Endothelial cell of umbilical vein (primary cell): ENCODE data around the gene TBC1D25. TPM values are rescaled to one million over a fixed set of nuclear protein-coding genes. Genes with fewer than 3 reads are reported as not detected.

Experiments
- BruUV-seq: library from RNA; stranded (reverse); fragments of 400-500 nt; replicated peaks from 2 replicates; lab custom pipeline; 2021; lab: Mats Ljungman, UMichigan
- CTCF ChIA-PET: fragments of 300-600, 350-600 bp; sonication (Branson Sonifier 250); formaldehyde crosslinking; loops from one replicate; lab custom pipeline; 2021; ENCODE audit warnings: antibody characterized with exemption, inconsistent platforms; lab: Charles Lee
- POLR2A ChIA-PET: fragments of 300-600, 350-600 bp; sonication (Branson Sonifier 250); formaldehyde crosslinking; loops from one replicate; lab custom pipeline; 2021; ENCODE audit warnings: antibody characterized with exemption, inconsistent platforms; lab: Charles Lee
- DNase-seq: peaks from one replicate; pipeline ENCODE4 v3.0.0-alpha.2; 2011; ENCODE audit warnings: low read depth, low spot score
- FAIRE-seq: peaks from 2 replicates; lab custom pipeline; 2011; peaks lifted over from hg19 to GRCh38; lab: Jason Lieb, UNC
- H2AFZ ChIP-seq: 2 replicates; pipeline ENCODE4 v1.6.0; 2012; ENCODE audit warnings: low read depth, low read length, control low read depth, inconsistent platforms
- H3K27ac ChIP-seq: 2 replicates; pipeline ENCODE4 v1.5.1; 2011; ENCODE audit warnings: low read depth, mild to moderate bottlenecking, control low read depth, low read length, moderate library complexity; ENCODE audit not compliant: insufficient read depth
- H3K27me3 ChIP-seq, 2 experiments: 2 replicates each; pipeline versions ENCODE4 v1.6.0 to v1.6.1; 2011; ENCODE audit warnings: low read length in 2 of 2, mixed read lengths in 1 of 2; ENCODE audit not compliant: control insufficient read depth in 2 of 2, insufficient read depth in 2 of 2
- H3K36me3 ChIP-seq, 2 experiments: 2 replicates in 1 of 2; 3 replicates in 1 of 2; pipeline ENCODE4 v1.5.1; 2011; ENCODE audit warnings: low read length in 2 of 2, mild to moderate bottlenecking in 1 of 2, moderate library complexity in 1 of 2; ENCODE audit not compliant: control insufficient read depth in 2 of 2, insufficient read depth in 2 of 2; ENCODE audit errors: extremely low read depth in 1 of 2
- H3K4me1 ChIP-seq: 3 replicates; pipeline ENCODE4 v1.5.1; 2011; ENCODE audit warnings: mild to moderate bottlenecking, low read length; ENCODE audit not compliant: control insufficient read depth, insufficient read depth; ENCODE audit errors: extremely low read depth
- H3K4me2 ChIP-seq: 2 replicates; pipeline ENCODE4 v1.6.1; 2011; ENCODE audit warnings: low read length, control low read depth, mixed read lengths; ENCODE audit not compliant: insufficient read depth
- H3K4me3 ChIP-seq, 3 experiments: fragments of 200-600 bp in 1 of 3; sonication (generic), shearing (Covaris generic) in 1 of 3; replicated peaks in 1 of 3; 2 replicates each; pipeline ENCODE4 v1.5.1; 2011 to 2016; ENCODE audit warnings: control low read depth in 3 of 3, low read length in 3 of 3, mild to moderate bottlenecking in 2 of 3, inconsistent platforms in 1 of 3, low read depth in 1 of 3, moderate library complexity in 1 of 3; ENCODE audit not compliant: insufficient read depth in 1 of 3
- H3K79me2 ChIP-seq: 2 replicates; pipeline ENCODE4 v1.6.0; 2012; ENCODE audit warnings: low read length, inconsistent platforms; ENCODE audit not compliant: control insufficient read depth, insufficient read depth
- H3K9ac ChIP-seq: replicated peaks from 2 replicates; pipeline ENCODE3; 2011; ENCODE audit warnings: low read length, control low read depth; ENCODE audit not compliant: insufficient read depth; ENCODE audit errors: extremely low read depth
- H3K9me1 ChIP-seq: replicated peaks from 3 replicates; pipeline ENCODE4 v1.6.0; 2011; ENCODE audit warnings: mild to moderate bottlenecking, low read length; ENCODE audit not compliant: control insufficient read depth, insufficient read depth; ENCODE audit errors: extremely low read depth
- H3K9me3 ChIP-seq: replicated peaks from 2 replicates; pipeline ENCODE4 v1.5.1; 2012; ENCODE audit warnings: low read length, inconsistent platforms; ENCODE audit not compliant: control insufficient read depth, insufficient read depth
- H4K20me1 ChIP-seq: replicated peaks from 2 replicates; pipeline ENCODE3; 2011; ENCODE audit warnings: mild to moderate bottlenecking, low read length; ENCODE audit not compliant: control insufficient read depth, insufficient read depth; ENCODE audit errors: extremely low read depth
- CTCF ChIP-seq, 2 donors: IDR thresholded peaks; 1 replicate in 1 of 2; 2 replicates in 1 of 2; pipeline ENCODE4 v1.5.1; 2011; ENCODE audit warnings: low read length in 2 of 2, mild to moderate bottlenecking in 2 of 2, moderate library complexity in 2 of 2, control low read depth in 1 of 2, inconsistent platforms in 1 of 2, low read depth in 1 of 2; ENCODE audit not compliant: insufficient read depth in 1 of 2; ENCODE audit errors: extremely low read depth in 1 of 2
- EZH2 ChIP-seq: IDR thresholded peaks from 2 replicates; pipeline ENCODE4 v1.6.1; 2012; ENCODE audit warnings: borderline replicate concordance, low read depth, mild to moderate bottlenecking, moderate library complexity, low read length, inconsistent platforms; ENCODE audit not compliant: severe bottlenecking
- FOS ChIP-seq: IDR thresholded peaks from 2 replicates; pipeline ENCODE4 v1.6.1; 2011; ENCODE audit warnings: mild to moderate bottlenecking, low read length, moderate library complexity, borderline replicate concordance; ENCODE audit not compliant: insufficient read depth
- GATA2 ChIP-seq: IDR thresholded peaks from 2 replicates; pipeline ENCODE4 v1.7.0; 2011; ENCODE audit warnings: low read depth, mild to moderate bottlenecking, moderate library complexity, mixed read lengths, low read length; ENCODE audit not compliant: insufficient read length, insufficient read depth
- JUN ChIP-seq: IDR thresholded peaks from 2 replicates; pipeline ENCODE4 v1.6.1; 2011; ENCODE audit warnings: borderline replicate concordance, low read depth; ENCODE audit not compliant: insufficient read length, insufficient read depth
- MAX ChIP-seq: IDR thresholded peaks from 2 replicates; pipeline ENCODE4 v1.6.1; 2011; ENCODE audit not compliant: insufficient read depth, insufficient read length
- MYC ChIP-seq: IDR thresholded peaks from one replicate; pipeline ENCODE4 v1.6.1; 2011; ENCODE audit warnings: mild to moderate bottlenecking, low read depth, low read length
- POLR2A ChIP-seq: IDR thresholded peaks from 2 replicates; pipeline ENCODE4 v1.6.1; 2012; ENCODE audit warnings: low read depth, mild to moderate bottlenecking, control low read depth, low read length
- POLR2AphosphoS5 ChIP-seq: IDR thresholded peaks from 2 replicates; pipeline ENCODE4 v1.6.1; 2012; ENCODE audit warnings: low read depth, mild to moderate bottlenecking, control low read depth, low read length, moderate library complexity; ENCODE audit not compliant: insufficient read depth
- dilution Hi-C: fragments of 300-500 bp; cut with MboI; formaldehyde crosslinking; loops from one replicate; pipeline ENCODE4 v1.15.0; 2019; ENCODE audit warnings: low sequenced_read_pairs; ENCODE audit not compliant: extremely low pct_ligation_motif_present
- intact Hi-C: fragments of 100-400 bp; cut with micrococcal nuclease; formaldehyde crosslinking; loops from one replicate; pipeline ENCODE4 v1.10.0; 2022
- polyA plus RNA-seq, 4 experiments: library from polyadenylated mRNA; depleted of rRNA in 3 of 4; stranded (reverse) in 3 of 4; unstranded in 1 of 4; fragments of >200 nt; gene quantifications; 2 replicates each; pipeline versions ENCODE4 v1.2.1 to v1.2.3, GENCODE V29; 2011 to 2012; ENCODE audit warnings: missing spikeins in 1 of 4
- total RNA-seq: library from RNA; stranded (reverse); gene quantifications from 2 replicates; pipeline ENCODE4 v1.2.3, GENCODE V29; 2021

TBC1D25 gene
- total and polyA plus RNA-seq, 2 donors (not counting 3 experiments of a cell fraction or from before 2014, with no cell fraction given), result 16.0 to 16.3 TPM

DNA sequence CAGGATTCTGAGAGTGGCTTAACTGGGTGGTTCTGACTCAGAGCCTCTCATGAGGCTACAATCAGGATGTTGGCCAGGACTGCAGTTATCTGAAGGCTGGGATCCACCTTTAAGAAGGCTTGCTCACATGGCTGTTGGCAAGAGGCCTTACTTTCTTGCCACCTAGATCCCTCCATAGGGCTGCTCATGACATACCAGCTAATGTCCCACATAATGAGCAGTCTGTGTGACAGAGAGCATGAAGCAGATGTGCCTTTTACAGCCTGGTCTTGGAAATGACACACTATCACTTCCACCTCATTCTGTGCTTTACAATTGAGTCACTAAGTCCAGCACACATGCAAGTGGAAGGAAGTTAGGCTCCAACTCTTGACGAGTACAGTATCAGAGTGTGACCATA lies 30.4 kb downstream of the TBC1D25 start:
- Histone ChIP-seq H3K4me1 (peaks cover 7% of the 10 kb centered on the region), H3K4me2 (peak overlapping the region; percentile 0), H3K9me3 (no peaks in the 10 kb centered on the region), H3K79me2 (peaks cover 2% of the 10 kb centered on the region), H3K9me1 (no peaks in the 10 kb centered on the region), H3K27ac (peak overlapping the region; percentile 82), H2AFZ (no peak overlapping the region), H3K4me3 (no peak overlapping the region), H3K36me3 (no peaks in the 10 kb centered on the region), H4K20me1 (no peaks in the 10 kb centered on the region), H3K9ac (peak overlapping the region; percentile 23), H3K27me3 (no peaks in the 10 kb centered on the region)
- ChIA-PET CTCF (no interaction called here), POLR2A (no interaction called here)
- intact Hi-C loops (loop anchor here (1.0 kb wide), 1 partner anchor 31 kb away; the partner anchor contains the start of gene TBC1D25), dilution Hi-C loops (no loop called here)
- FAIRE-seq (peak; percentile 83), DNase-seq (peak; percentile 64)
- BruUV-seq, result no TSS peak
- TF ChIP-seq MYC, result no peak
- no peak for TF ChIP-seq POLR2A
- TF ChIP-seq FOS, result peak; percentile 53
- peak; percentile 15 for TF ChIP-seq GATA2
- no peak for TF ChIP-seq CTCF (IDR thresholded peaks at IDR 0.05; ENCODE audit: extremely low read depth in 1 of 2, insufficient read depth in 1 of 2, low read depth in 1 of 2, low read length in 2 of 2)
- no peak for TF ChIP-seq EZH2
- TF ChIP-seq JUN, result peak; percentile 39
- TF ChIP-seq MAX, result no peak
- peak; percentile 38 for TF ChIP-seq POLR2AphosphoS5
